HepG2 (cell line): ENCODE results near the gene SDCCAG8. TPM values are rescaled to one million over a fixed set of nuclear protein-coding genes. Genes with fewer than 3 reads are reported as not detected.
A peak's percentile ranks its signal among the peaks of the same experiment; 100 is the strongest.

Experiments used
- BATF2 ChIP-seq: sonication (generic); formaldehyde crosslinking; IDR thresholded peaks from 2 replicates; pipeline ENCODE4 v1.8.0; 2022; ENCODE audit warnings: mild to moderate bottlenecking, missing genetic modification reagents, moderate library complexity
- BCL3 ChIP-seq: sonication (generic); formaldehyde crosslinking; IDR thresholded peaks from 2 replicates; pipeline ENCODE4 v1.5.1; 2020; ENCODE audit warnings: mild to moderate bottlenecking, missing genetic modification reagents, moderate library complexity
- DRAP1 ChIP-seq: IDR thresholded peaks from 2 replicates; pipeline ENCODE4 v1.6.1; 2016; ENCODE audit warnings: missing genetic modification reagents, missing compliant biosample characterization
- RAD21 ChIP-seq: fragments of 450-650 bp; formaldehyde crosslinking; IDR thresholded peaks from 2 replicates; pipeline ENCODE4 v1.5.0; 2020; ENCODE audit warnings: mild to moderate bottlenecking
- ZNF407 ChIP-seq: sonication (generic); formaldehyde crosslinking; IDR thresholded peaks from one replicate; pipeline ENCODE4 v1.5.1; 2020; ENCODE audit warnings: mild to moderate bottlenecking, missing genetic modification reagents; ENCODE audit errors: not compliant biosample characterization
- ZNF552 ChIP-seq: sonication (generic); formaldehyde crosslinking; IDR thresholded peaks from 2 replicates; pipeline ENCODE4 v1.9.0; 2022; ENCODE audit warnings: missing genetic modification reagents, mild to moderate bottlenecking, borderline replicate concordance
- polyA plus RNA-seq, 8 experiments: library from polyadenylated mRNA; depleted of rRNA in 3 of 8; stranded (reverse) in 7 of 8; unstranded in 1 of 8; fragments of >200 nt; fragmentation: Illumina TruSeq in 4 of 8; extraction: Trizol in 4 of 8; gene quantifications; 2 replicates each; pipeline versions ENCODE4 v1.2.1 to v1.2.3, GENCODE V29; 2011 to 2016; ENCODE audit warnings: low read depth in 4 of 8, missing spikeins in 1 of 8, mixed read lengths in 1 of 8; ENCODE audit not compliant: insufficient read depth in 1 of 8
- total RNA-seq, 5 experiments: library from RNA; depleted of rRNA; stranded (reverse); fragments of >200 nt; fragmentation: Illumina TruSeq; extraction: Trizol; gene quantifications; 2 replicates each; pipeline ENCODE4 v1.2.3, GENCODE V29; 2016; ENCODE audit warnings: low read depth in 1 of 5
- TF ChIP-seq, protein P1 (sequence below): sonication (generic); formaldehyde crosslinking; IDR thresholded peaks from 2 replicates; pipeline ENCODE4 v1.4.0; 2020; ENCODE audit warnings: missing genetic modification reagents

Gene SDCCAG8
- total and polyA plus RNA-seq, 2 of the 13 experiments (the other 11 are each of a cell fraction or from before 2014, with no cell fraction given): 9.5 to 13.4 TPM

DNA sequence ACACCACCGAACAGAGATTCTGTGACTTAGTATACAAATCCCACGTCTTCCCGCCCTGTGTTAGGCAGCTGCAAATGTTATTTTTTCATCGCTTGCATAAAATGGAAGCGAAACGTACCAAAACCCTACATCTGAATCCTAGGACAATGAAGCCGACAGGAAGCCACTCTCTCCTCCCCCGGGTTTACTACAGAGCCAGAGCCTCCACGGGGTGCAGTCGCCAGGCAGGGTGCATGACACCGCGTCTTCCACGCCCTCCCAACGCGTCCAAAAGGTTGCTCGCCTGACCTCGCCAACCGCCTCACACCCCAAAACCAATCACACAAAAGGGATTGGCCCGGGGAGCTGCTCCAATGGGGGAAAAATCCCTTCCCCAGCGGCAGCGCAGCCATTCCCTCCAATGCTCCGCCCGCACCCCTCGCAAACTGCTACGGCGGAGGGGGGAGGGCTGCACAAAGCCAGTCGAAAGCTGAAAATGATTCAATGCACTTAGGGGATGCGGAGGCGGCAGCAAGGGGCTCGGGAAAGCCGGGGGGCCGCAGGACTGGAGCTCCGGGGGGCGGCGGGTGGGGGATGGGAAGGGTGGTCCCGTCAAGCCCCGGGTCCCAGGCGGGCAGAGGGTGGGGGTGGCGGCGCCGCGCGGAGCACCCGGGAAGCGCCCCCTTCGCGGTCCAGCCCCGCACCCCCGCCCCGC is 1.5 kb upstream of the SDCCAG8 start (continued):
- TF ChIP-seq BATF2 (CRISPR knock-in tag) (0 out of 2 replicates have a peak, but pooled peaks have one; percentile 55), ZNF552 (no peak), ZNF407 (CRISPR knock-in tag) (no peak), BCL3 (CRISPR knock-in tag) (0 out of 2 replicates have a peak, but pooled peaks have one; percentile 2), DRAP1 (CRISPR knock-in tag) (no peak), RAD21 (CRISPR knock-in tag) (no peak)
- TF ChIP-seq, protein P1, sequence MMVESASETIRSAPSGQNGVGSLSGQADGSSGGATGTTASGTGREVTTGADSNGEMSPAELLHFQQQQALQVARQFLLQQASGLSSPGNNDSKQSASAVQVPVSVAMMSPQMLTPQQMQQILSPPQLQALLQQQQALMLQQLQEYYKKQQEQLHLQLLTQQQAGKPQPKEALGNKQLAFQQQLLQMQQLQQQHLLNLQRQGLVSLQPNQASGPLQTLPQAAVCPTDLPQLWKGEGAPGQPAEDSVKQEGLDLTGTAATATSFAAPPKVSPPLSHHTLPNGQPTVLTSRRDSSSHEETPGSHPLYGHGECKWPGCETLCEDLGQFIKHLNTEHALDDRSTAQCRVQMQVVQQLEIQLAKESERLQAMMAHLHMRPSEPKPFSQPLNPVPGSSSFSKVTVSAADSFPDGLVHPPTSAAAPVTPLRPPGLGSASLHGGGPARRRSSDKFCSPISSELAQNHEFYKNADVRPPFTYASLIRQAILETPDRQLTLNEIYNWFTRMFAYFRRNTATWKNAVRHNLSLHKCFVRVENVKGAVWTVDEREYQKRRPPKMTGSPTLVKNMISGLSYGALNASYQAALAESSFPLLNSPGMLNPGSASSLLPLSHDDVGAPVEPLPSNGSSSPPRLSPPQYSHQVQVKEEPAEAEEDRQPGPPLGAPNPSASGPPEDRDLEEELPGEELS (CRISPR knock-in tag): 0 out of 2 replicates have a peak, but pooled peaks have one; percentile 23
- TF ChIP-seq, all 625 proteins: peak for 29
